Activated naive CD4-positive, alpha-beta T cell treated with anti-CD3 and anti-CD28 coated beads, Interleukin-2, amount 50 U/mL, for 16 hours (primary cell): ENCODE results near the gene SMPDL3A.
"Not testable (repeated sequence)": the region's sequence is repeated elsewhere in the genome, so short reads cannot be mapped to it uniquely, and the experiment has no call there.

Experiments used
- DNase-seq: peaks from one replicate; pipeline ENCODE4 v3.0.0-alpha.2; 2020

The SMPDL3A gene, protein sequence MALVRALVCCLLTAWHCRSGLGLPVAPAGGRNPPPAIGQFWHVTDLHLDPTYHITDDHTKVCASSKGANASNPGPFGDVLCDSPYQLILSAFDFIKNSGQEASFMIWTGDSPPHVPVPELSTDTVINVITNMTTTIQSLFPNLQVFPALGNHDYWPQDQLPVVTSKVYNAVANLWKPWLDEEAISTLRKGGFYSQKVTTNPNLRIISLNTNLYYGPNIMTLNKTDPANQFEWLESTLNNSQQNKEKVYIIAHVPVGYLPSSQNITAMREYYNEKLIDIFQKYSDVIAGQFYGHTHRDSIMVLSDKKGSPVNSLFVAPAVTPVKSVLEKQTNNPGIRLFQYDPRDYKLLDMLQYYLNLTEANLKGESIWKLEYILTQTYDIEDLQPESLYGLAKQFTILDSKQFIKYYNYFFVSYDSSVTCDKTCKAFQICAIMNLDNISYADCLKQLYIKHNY

DNA sequence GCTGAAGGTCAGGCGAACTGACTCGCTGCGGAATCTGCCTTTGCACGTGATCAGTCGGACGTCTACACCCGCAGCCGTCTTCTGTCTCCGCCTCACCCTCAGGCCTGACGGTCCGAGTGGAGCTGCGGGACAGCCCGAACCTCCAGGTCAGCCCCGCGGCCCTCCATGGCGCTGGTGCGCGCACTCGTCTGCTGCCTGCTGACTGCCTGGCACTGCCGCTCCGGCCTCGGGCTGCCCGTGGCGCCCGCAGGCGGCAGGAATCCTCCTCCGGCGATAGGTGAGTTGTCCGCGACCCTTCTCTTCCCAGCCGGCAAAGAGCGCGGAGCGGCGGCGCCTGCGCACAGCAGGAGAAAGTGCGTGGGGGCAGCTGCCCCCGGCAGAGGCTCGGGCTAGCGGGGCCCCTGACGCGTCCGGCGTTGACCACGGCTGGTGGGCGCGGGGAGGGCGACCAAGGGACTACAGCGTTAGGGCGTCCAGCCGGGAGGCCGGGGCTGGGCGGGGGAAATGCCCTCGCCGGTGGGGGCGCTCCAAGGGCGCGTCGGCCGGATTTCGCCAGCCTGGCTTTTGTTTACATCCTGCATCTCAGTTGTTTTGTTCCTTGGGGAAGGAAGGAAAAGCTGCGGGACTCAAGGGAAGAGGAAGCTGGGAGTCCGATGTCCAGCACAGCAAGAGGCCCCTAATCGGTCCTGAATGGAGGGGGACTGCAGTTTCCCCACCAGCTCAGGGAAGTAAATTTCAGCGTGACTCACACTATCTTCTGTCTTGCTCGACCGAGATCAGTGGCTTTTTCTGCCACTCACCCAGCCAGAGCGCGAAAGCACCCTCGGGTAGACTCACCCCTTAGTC is at the start of gene SMPDL3A:
TSS of gene SMPDL3A (plus strand) at position 77 of the 846 bp plus-strand sequence. CDS start at position 166, 89 bp downstream.
- DNase-seq = peak; percentile 13

- no peak for DNase-seq
Measured at GRCh38 chr6:122740091-122740490, 49.0 kb upstream of the SMPDL3A start.

DNA sequence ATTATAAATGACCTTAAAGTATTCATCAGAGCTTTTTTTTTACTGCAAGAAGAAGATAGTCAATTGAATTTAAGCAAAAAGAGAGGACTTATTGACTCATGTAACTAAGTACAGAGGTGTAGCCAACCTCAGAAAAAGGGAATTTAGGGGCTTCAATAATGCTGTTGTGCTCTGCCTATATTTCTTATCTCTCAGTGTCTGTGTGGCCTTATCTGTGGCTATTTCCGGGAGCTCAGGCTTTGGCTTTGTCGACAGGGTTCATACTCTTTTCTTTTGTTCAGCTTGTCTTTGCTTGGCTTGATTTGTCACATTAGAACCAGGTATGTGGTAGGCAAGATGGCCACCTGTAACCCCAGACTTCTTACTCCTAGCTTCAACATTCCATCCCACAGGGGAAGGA is 48.1 kb upstream of the SMPDL3A start:
- no peak for DNase-seq

DNA sequence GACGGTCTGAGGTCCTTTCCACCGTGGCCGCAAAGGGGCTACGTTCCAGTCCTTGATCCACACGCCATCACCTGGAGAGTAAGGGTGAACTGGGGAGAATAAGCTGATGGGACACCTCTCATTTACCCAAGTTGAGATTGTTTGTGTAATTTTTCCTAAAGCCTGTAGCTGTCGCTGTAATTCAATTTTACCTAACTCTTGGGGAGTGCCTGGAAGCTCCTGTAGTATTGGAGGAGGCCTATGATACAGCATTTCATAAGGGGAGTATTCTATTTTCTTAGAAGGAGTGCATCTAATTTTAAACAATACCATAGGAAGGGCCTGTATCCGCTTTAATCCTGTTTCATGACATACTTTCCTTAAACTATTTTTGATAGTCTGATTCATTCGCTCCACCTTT is 44.8 kb upstream of the SMPDL3A start:
- DNase-seq = not testable (repeated sequence)

DNA sequence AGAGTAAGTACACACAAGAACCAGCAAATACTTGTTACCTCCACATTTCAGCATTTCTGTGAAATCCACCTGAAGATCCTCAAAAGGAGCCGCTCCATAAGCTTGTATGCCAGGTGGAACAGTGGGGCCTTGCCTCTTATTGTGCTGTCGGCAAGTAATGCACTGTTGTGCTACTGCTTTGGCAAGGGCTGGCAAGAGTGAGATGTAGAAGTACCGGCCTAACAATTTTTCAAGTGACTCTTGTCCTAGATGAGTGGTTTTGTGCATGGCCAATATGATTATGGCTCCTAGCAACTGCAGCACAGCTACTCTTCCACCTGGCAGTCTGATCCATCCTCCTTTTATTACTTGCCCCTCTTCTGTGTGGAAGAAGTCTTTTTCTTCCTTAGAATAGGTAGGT is 44.2 kb upstream of the SMPDL3A start:
- DNase-seq = not testable (repeated sequence)

GRCh38 chr6:122746688-122747087 is 42.4 kb upstream of the SMPDL3A start:
- DNase-seq = no peak

DNA sequence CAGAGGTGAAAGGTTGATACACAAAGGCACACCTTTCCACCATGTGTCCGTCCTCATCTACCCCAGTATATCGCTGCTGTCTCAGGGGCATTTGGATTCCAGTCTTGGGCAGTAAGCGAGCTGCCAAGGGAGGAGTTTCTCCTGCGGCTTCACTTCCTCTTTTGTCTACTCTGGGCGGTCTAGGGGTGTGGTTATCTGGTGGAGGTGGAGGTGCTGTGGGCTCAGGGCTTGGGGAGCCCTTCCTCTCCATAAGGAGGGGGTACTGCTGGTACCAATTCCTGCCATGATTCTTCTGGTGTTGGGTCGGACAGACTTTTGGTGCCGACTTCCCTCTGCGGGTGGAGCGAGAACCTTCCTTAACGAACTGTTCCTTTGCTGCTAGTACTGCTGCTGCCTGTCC is 41.5 kb upstream of the SMPDL3A start:
- no peak for DNase-seq

- DNase-seq = not testable (repeated sequence)
Measured at GRCh38 chr6:122748945-122749344, 40.1 kb upstream of the SMPDL3A start.

DNA sequence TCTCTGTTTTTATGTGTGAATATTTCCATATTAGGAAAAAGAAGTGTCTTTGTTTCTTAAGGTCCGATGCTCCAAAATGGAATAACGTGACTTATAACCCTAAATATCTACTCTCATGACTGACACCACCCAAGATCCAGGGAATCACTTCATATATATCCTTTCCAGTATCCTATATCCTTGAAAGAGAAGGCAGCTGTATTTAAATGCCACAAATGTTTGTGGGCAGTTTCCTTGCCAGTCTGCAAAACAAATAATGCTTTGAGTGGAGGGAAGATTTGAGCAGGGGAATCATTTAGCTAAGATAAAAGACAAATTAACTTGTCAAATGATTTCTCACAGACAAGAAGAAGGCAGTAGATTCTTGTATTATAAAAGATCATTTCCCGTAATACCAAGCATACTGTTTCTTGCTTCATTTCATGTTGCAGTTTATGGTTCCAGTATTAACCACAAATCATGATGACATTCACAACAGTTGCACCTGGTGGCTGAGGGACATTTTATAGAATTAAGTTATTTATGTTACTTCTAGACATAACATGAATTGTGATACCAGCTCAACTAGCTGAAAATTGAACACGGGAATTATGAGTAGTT is 39.5 kb upstream of the SMPDL3A start:
- DNase-seq = no peak

DNA sequence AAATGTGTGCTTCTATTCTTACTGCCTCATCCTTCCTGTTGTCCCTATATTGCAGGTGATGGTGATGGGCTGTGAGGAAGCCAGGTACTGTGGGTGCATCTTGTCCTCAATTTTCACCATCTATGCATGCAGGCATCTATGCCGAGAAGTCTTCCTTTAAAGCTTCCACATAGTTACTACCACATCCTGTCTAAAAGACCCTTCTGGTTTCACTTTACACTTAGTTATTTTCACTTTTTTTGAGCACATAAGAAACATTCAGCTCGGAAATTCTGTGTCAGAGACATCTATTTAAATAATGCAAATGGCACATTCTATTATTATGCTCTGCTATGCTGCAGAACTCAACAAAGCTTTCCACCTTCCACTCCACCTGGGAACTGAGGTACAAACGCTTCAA is 37.7 kb upstream of the SMPDL3A start:
- no peak for DNase-seq

DNA sequence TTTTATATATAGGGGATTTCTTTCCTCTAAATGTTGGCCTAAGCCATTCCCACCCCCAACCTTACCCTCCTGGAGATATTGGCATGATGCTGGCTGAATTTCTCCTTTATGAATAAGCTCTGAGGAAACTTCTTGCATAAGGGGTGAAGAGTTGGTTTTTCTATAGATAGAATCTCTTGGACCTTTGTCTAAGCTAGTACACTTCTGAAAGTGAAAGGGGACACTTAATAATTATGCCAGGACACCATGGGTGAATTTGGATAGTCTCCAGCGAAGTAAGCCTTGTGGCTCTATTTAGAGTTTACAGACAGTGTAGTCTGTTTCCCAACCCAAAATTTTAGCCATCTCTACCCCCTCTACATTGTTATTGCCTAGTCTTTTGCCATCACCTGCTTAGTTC is 36.6 kb upstream of the SMPDL3A start:
- DNase-seq = no peak

DNA sequence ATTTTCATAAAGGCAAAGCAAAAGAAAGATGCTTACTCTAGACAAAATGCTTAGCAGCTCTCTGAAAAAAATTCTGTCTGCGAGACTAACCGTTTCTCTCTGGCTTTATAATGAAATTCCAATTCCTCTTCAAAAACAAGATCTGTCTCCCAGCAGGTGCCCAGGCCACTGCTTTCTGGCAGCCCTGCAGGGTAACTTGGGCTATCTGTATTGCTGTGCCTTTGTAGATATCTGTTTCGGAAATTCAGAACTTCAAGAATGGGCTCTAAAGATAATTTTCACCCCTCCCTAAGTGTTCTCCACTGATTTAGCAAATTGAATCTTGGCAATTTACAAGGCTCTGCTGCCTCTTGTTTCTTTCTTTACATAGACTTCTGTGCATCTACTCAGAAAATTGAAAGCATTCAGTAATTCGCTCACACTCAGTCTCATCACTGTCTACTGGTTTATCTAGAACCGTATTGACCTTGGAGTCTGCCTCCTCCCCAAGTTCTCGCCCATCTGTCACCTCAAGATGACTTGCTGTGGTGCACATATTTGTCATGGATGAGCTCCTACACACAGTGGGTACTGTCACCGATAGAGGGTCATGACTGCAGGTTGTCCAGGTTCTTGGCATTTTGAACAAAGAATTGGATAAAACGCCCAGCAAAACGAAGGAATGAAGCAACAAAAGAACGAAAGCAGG is 35.9 kb upstream of the SMPDL3A start:
- no peak for DNase-seq

DNA sequence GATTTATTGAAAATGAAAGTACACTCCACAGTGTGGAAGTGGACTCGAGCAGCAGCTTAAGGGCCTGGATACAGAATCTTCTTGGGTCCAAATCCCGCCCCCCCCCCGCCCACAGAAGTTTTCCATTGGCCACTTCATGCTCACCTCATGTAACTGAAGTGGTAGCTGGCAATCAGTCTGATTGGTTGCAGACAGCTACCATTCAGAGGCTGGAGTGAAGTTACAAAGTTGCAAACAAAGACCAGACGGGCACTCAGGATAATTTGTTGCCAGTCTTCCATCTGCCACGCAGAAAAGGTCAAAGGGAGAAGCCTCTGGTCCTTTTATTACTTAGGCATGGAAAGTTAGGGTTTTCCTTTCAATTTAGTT is 35.4 kb upstream of the SMPDL3A start:
- DNase-seq = no peak

DNA sequence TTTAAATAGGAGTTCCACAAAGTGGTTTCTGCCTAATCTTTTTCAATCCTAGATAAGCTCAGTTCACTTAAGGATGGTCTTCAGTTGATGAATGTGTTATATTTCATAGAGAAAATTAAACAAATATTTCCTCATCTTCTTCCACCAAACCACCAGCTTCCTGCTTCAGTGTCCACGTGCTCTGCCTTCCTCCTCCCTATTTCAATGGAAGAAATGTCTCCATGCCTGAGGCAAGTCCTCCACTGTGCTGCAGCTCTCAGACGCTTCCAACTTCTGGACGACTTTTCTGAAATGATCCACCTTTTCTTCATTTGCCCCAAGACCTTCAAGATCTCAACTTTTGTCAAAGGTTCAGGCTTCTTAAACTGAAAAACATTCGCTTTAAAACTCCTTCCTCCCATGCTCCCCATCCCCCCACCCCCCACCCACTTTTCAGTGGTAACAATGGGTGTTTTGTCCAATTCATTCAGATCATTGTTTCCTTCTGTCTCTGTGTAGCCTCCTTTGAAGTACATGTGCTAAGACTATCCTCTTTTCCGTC is 34.8 kb upstream of the SMPDL3A start:
- DNase-seq = no peak

DNA sequence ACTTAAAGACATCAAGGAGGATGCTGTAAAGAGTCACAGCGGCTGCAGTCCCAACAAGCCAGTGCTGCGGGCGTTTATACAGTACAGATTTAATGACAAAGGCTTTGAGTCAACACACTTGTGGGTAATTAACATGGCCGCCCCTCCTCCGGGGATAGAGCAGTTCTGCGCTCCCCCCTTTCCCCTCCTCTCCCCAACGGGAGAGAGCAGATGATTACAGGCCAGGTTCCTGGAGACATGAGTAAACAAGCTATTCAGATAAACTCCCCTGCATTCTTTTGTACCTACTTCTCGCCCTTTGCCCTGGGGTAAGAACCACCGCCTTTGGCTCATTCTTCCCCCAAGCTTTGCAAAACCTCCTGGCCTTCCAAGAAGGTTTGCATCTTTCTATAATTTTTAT is 33.2 kb upstream of the SMPDL3A start:
- DNase-seq = no peak

DNA sequence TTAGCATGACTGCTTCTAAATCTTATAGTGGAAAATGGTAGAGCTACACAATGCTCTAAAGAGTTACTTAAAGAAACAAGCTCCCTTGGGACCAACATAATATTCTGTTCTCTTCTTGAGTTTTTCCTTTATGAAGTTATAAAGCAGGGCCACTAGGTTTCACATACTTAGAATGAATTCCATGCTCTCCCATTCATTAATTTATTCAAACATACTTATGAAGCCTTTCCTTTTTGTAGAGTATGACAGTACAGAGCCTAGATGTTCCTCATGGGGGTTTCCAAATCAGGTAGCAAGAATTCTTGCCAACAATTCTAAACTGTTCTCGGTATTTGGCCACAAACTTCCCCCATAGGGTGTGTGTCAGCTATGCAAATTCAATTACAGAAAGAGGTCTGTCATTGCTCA is 30.1 kb upstream of the SMPDL3A start:
- no peak for DNase-seq

DNA sequence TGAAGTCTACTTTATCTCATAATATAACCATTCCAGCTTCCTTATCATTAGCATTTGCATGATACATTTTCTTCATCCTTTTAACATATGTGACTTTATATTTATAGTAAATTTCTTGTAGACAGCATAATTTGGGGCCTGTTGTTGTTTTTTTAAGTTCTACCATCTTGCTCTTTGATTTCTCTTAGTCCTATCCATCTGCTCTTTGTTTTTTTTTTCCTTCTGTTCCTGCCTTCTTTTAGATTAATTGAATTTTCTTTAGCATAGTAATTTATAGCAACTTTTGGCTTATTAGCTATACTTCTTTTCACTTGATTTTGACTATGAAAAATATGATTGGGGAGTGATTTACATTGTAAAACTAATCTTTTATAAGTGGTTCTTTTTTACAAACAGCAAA is 28.7 kb upstream of the SMPDL3A start:
- DNase-seq = no peak

DNA sequence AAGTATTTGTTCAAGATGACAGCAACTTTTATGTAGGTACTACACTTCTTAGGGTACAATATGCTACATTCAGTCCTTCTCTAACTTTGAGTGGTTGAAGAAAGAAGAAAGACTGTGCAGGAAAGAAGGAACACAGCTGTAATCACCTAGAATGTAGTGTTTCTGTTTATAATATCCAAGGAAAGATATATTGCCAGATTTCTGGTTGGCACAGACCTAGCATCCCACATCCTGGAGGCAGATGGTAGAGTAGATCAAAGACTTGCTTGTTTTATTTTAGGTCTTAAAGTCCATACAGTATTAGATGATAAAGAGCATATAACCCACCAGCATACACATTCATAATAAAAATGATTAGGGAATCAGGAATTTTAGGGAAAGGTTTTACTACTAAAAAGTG is 22.8 kb upstream of the SMPDL3A start:
- no peak for DNase-seq

GRCh38 chr6:122770835-122771601 is 18.0 kb upstream of the SMPDL3A start:
- no peak for DNase-seq

GRCh38 chr6:122772724-122773415 is 16.2 kb upstream of the SMPDL3A start:
- DNase-seq = no peak

DNA sequence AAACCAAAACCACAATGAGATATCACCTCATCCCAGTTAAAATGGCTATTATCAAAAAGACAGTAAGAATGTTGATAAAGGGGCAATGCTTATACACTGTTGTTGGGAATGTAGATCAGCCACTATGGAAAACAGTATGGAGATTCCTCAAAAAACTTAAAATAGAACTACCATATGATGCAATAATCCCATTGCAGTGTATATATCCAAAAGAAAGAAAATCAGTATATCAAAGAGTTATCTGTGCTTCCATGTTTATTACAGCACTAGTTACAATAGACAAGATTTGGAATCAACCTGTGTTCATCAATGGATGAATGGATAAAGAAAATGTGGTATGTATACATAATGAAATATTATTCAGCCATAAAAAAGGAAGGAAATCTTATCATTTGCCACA is 13.1 kb upstream of the SMPDL3A start:
- no peak for DNase-seq
